GM18909 (cell line): ENCODE data around the gene TTF2.
A peak's percentile ranks its signal among the peaks of the same experiment; 100 is the strongest.
"Not testable (repeated sequence)": the region's sequence is repeated elsewhere in the genome, so short reads cannot be mapped to it uniquely, and the experiment has no call there.

Experiments used
- ATAC-seq: cut with Tn5 transposase; IDR thresholded peaks from one replicate; pipeline ENCODE4 v1.9.1; 2021; ENCODE audit warnings: mild to moderate bottlenecking; ENCODE audit not compliant: unreplicated experiment, poor library complexity

TTF2 gene

DNA sequence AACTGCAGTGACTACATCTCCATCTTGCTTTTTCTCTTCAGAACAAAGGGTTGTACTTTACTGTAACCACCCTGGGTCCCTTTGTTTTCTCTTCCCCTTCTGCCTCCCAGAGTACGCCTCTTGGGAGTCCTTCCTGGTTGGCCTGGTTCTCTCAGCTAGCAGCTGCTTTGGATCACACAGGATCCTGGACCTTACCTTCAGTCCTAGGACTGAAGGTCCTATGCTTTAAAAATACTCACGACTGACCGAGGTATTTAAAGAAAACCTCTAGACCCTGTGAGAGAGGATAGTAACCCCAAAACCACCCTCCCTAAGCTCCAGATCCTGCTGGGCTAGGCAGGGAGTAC is 56.6 kb downstream of the TTF2 start:
- no peak for ATAC-seq

DNA sequence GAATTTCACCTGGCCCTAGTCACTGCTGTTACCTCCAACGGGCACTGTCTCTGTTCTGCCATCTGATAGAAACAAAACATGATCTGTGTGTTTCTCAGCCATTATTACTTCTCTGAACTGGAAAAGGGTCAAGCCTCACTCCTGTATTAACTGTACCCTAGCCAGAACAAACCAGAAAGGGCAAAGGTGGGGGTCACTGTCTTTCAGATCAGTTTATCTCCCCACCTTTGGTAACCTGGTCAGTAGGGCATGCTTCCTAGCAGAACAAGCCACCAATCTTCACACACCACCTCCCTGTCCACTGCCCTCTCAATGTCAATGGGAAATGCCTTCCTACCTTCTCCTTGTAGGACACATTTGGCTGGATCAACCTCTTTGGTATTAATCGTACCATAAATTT is 57.6 kb downstream of the TTF2 start:
- ATAC-seq = no peak

DNA sequence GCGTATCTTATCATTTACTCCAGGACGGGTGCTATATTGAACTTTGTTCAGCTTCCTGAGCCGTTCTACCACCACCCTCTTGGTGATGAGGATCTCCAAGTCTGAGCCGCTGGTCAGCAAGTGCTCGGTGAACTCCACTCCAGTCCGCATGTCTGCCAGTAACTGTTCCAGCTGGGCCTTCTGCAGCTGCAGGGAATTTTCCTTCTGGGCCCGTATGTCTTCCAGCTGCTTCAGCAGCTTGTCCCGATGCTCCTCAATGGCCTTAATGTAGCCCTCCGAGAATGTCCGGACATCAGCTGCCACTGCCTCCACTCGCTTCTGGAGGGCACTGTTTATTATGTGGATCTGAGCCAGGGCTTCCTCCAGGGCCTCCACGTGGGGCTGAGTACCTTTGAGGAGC is 58.0 kb downstream of the TTF2 start:
- no peak for ATAC-seq

DNA sequence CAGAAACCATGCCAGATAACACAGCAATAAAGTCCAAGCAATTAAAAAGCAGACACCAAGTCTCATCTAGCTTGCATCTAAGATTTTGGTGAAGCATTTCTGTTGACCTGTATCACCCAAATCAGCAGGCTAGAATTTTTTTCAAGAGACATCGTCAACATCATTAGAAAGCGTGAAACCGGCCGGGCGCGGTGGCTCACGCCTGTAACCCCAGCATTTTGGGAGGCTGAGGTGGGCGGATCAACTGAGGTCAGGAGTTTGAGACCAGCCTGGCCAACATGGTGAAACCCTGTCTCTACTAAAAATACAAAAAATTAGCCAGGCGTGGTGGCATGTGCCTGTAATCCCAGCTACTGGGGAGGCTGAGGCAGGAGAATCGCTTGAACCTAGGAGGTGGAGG is 59.0 kb downstream of the TTF2 start:
- ATAC-seq = not testable (repeated sequence)

DNA sequence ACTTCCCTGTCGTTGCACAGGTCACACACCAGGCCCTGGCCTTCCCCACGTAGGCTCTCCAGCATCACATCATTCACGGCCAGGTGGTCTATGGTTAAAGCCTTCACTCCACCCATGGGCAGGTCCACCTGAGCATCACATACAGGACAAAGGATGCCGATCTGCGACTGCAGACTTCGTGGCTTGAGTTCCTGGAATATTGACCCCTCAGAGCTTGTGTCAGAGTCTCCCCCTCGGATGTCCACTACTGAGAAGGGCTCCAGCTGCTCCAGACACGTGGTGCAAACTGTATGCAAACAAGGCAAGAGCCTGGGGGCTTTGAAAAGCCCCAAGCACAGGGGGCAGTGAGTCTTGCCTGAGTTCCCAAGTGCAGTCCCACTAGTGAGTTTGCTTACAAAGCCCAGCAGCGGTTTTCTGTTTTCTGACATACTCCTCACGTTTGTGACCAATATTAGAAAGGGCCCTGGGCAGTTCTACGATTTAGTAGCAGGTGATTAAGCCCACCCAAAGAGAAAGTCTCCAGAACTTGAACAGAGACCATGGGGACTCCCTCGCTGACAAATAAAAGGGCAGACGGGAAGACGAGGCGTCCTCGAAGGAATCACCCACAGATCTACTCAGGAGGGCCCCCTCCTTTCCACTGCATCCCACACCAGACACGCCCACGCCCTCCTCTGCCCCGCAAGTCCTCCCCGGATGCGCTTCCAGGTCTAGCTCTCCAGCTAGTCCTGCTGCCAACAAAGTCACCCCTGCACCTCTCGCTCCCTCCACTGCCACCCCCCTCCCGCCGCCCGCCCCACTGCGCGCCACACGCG is 60.9 kb downstream of the TTF2 start:
- no peak for ATAC-seq

- ATAC-seq = peak; percentile 93
Measured at GRCh38 chr1:117121589-117122329, 61.6 kb downstream of the TTF2 start, which contains the start of gene TRIM45. TRIM45 (minus strand) TSS chr1:117121749; CDS start chr1:117121201, 548 bp downstream.

DNA sequence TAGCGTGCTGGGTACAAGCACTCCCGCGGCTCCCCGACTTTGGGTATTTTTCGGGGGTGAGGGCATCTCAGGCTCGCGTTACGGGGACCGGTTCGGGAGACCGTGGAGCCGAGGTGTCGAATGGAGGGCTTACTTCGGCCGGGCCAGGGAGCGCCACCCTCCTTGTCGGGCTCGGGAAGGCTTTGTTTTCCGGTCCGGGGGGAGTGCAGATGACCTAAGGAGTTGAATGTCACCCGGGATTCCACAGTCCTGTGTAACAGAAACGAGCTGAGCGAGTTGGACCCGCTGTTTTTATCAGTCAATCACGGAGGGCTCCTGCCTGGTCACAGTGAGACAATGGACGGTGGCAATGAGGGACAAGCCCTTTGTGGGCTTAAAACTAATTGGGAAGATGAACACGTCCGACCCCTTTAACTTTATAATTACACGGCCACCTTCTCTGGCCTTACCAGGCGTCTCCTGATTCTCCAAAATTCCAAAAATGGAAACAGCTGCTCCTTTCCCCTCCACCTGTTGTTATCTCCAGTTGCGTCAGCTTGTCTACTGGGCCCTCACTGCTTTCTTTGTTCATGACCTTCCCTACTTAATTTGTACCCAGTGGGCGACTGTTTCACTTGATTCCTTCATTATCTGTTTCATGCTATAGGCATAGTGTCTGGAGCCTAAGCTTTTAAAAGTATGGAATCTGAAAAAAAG is 62.4 kb downstream of the TTF2 start:
- ATAC-seq = no peak

- no peak for ATAC-seq
Measured at GRCh38 chr1:117123274-117123673, 63.1 kb downstream of the TTF2 start.

DNA sequence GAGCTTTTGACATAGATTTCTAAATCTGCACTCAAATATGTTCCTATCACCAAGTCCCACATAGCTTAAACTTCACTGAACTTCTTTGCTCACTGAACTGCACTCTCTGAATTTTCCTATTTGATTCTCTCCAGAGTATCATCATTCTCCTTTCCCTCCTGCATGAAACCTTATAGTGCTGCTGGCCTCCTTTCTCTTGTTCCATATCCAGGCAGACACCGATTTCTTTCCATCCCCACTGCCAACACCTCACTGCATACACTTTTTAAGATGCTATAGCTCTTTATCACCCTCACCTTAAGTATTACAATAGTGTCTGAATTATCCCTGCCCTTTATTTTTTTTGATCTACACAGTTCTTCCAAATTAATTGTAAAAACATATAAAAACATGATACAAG is 64.5 kb downstream of the TTF2 start:
- no peak for ATAC-seq

GRCh38 chr1:117127795-117128194 is 67.7 kb downstream of the TTF2 start:
- ATAC-seq = no peak

DNA sequence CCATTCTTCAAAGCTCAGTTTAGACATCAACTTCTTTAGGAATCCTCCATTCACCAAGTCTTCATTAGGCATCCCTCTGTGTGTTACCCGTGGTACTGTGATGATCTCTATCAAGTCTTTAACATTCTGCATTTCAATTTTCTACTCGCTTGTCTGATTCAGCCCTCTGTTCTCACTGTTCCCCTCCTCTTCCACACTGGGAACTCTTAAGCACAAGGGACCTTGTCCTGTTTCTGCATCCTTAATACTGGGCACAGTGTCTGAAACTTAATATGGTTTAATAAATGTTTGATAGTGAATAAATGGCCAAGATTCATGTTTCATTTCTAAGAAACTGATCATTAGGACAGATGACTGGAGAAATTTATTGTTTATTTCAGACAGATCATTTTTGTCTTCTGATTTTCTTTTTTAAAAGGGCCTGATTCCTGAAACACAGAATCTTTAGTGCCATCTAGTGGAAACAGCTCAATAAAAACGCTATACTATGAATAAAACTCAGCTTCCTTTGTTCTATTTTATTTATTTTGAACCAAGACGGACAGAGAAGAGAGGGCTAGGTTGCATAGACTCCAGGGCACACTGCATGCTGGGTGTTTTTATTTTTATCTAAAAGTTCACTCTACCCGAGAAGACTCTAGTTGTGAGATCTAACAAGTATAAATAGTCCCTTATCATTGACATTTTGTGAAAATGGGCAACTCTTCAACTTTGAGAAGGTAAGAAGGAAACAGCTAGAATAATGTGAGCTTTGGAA is 68.4 kb downstream of the TTF2 start:
- ATAC-seq = no peak

DNA sequence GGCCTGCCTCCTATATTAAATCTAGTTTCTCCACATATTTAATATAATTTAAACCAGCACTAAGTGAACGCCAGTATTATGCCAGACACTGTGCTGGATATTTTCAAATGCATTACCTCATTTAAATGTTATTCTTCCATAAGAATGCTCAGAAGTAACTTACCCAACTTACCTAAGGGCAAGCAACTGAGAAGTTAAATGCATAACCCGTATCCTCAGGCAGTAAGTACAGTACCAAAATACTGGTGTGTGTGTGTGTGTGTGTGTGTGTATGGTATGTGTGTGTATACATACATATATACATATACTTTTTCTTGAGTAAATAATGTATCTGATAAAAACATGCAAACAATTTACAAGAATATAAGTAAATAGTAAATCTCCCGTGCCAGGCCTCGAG is 70.4 kb downstream of the TTF2 start:
- no peak for ATAC-seq

DNA sequence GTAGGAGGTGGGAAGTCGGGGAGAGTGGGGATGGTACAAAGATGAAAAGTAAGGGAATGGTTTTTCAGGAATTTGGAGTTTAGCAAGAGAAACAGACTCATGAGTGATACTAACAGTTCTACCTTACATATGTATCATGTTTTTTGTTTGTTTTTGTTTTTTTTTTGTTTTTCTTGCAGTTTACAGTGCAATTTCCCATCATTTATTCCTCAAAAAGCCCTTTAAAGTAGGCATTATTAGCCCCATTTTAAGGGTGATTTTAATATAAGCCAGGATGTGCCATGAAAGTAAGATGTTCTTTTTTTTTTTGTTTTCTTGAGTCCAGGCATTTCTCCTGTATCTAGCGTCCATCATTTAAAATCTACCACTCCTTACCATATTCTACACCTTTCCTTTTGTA is 75.2 kb downstream of the TTF2 start:
- ATAC-seq = no peak

DNA sequence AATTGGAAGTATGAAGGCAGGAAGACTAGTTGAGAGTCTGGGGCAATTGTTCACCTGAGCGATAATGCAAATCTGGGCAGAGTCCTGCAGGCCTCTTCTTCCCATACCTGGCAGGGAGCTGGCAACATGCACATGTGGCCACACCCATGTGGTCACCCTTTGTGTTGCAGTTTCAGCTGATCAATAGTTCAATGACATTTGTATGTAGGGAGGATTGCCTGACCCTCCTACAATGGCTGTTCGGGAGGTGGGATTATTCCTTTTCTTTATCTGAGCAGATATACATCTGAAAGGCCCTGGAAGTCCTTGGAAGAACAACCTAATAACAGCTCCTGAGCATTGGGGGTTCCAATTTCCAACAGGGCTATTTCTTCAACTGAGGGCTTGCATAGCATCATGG is 76.6 kb downstream of the TTF2 start:
- no peak for ATAC-seq

DNA sequence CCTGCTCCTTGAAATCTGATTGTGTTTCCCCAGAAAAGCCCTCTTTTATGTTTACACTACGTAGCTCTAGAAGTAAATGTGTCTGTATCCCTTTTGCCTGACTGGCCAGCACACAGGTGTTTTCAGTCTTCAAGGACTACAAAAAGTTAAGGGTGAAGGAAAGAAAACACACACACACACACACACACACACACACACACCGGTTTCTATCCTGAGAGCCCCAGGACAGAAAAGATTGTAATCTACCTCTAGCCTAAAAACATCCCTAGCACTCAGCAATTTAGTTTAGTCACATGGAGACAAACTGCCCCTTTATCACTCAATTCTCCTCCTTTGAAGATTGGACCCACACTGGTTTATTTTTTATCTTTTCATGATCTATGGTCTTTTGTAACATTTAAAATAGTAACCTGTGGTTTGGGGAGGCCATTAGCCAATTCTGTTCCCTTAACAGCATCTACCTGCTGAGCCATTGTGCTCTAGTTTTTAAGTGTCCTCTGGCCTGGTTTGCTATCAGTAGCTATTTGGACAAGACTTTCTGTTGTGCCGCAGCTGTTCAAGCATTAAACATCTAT is 77.2 kb downstream of the TTF2 start:
- no peak for ATAC-seq

GRCh38 chr1:117138106-117138505 is 78.0 kb downstream of the TTF2 start:
- no peak for ATAC-seq

GRCh38 chr1:117138561-117138960 is 78.4 kb downstream of the TTF2 start:
- no peak for ATAC-seq

DNA sequence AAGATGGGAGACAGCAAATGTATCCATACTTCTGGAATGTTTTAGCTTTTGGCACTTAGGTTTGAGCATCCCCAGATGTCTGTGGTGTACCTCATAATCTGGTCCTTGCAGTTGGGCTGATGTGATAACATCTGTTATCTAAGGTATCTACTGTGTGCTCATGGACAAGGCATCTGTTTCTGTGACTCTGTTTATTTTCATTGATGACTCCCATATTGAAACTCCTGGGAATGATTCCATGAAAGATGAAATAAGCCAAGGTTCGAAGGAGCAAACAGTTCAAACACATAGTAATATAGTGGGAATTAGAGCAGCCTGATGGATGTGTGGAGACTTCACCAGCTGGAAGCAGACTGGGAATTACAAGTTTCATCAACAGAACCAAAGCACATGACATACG is 82.1 kb downstream of the TTF2 start:
- no peak for ATAC-seq

DNA sequence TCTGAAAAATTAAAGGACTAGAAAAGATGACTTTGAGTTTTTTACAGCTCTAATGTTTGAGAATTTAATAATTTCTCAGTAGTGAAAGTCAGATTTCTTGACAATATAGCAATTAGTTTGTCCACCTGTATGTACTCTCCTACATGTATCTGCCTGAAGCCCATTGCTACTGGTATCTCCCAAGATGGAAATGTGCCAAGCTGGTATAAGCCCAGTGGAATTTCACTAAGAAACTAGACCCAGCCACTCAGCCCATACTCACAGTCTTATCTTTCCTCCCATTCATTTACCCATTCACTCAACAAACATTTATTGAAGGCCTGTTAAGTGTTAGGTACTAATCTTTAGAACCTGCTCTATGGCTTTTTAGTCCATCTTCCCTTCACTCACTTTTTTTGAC is 83.0 kb downstream of the TTF2 start:
- no peak for ATAC-seq

- no peak for ATAC-seq
Measured at GRCh38 chr1:117143871-117144270, 83.7 kb downstream of the TTF2 start.
